Upper lobe of right lung (tissue), 1 donor: ENCODE measurements around the gene IQSEC1. TPM values are rescaled to one million over a fixed set of nuclear protein-coding genes. Genes with fewer than 3 reads are reported as not detected.

Source experiments
- ATAC-seq: fragments of 200-7000 bp; cut with Tn5 transposase; one replicate; pipeline ENCODE4 v1.9.1; 2020; ENCODE audit warnings: mild to moderate bottlenecking, moderate library complexity
- DNase-seq: peaks from one replicate; pipeline ENCODE4 v3.0.0-alpha.2; 2020
- H3K27ac ChIP-seq: fragments of 200-600 bp; one replicate; pipeline ENCODE4 v1.8.0; 2022
- H3K27me3 ChIP-seq: fragments of 200-600 bp; one replicate; pipeline ENCODE4 v1.8.0; 2022; ENCODE audit warnings: mild to moderate bottlenecking
- H3K36me3 ChIP-seq: fragments of 200-600 bp; one replicate; pipeline ENCODE4 v1.8.0; 2022
- H3K4me1 ChIP-seq: fragments of 200-600 bp; one replicate; pipeline ENCODE4 v1.8.0; 2022
- H3K4me3 ChIP-seq: fragments of 200-600 bp; one replicate; pipeline ENCODE4 v1.8.0; 2022; ENCODE audit warnings: mild to moderate bottlenecking
- H3K9me3 ChIP-seq: fragments of 200-600 bp; one replicate; pipeline ENCODE4 v1.8.0; 2022
- CTCF ChIP-seq: fragments of 200-600 bp; IDR thresholded peaks from one replicate; pipeline ENCODE4 v1.8.0; 2022; ENCODE audit warnings: antibody characterized with exemption
- intact Hi-C: fragments of 100-400 bp; cut with DNase I; formaldehyde crosslinking; loops from one replicate; pipeline ENCODE4 v1.11.0; 2022
- total RNA-seq: library from RNA; stranded (reverse); fragmentation: NEBNext Ultra II Directional; extraction: Animal tissue kit (Norgen Biotek cat#: 25700); gene quantifications from one replicate; pipeline ENCODE4 v1.2.1, GENCODE V29; 2021
- donor health status: DM: no; HTN: yes; CAD: no; lungs with severe emphysema.

IQSEC1 gene
- total RNA-seq, 1 donor from 2014 or later, result 61.6 TPM

DNA sequence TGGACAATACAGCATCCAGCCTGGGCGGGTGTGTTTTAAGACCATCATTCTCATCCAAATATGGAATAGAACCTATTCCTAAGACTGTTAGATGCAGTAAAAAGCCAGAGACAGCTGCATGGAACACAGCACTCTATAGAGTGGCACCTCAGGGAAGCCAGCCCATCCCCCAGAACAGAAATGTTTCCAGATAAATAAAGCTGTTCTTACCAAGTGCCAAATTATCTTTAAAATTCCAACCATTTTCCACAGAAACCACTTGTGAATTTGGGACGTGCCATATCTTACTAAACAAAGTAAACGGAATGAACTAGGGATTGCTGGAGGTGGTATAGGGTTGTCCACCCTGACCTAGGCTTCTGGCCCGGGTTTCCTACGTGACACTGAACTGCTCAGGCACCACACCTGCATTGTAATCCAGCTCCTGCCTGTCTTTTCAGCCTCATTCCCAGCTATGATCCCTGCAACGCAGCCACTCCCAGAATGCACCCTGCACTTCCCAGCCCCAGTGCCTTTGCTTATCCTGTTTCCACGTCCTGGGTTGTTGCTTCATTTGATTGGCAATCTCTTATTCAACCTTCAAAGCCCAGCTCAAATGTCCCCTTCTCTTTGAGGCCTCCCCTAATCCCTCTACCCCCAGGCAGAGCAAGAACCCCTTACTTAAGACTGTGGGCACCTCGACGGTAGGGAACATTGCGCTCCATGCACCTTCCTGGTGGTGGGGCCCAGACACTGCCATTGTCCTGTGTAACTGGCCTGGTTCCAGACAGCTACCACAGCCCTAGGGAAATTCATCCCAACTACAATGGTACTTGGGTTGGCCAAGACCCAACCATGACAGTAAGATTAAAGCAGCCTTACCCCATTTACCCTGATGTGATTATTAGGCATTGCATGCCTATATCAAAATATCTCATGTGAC, 100.2 kb downstream of the IQSEC1 start:
- Histone ChIP-seq H3K27ac (no peak overlapping the region), H3K4me3 (no peak overlapping the region), H3K36me3 (no peaks in the 10 kb centered on the region), H3K4me1 (peaks cover 7% of the 10 kb centered on the region), H3K27me3 (no peaks in the 10 kb centered on the region), H3K9me3 (no peaks in the 10 kb centered on the region)
- no peak for ATAC-seq
- TF ChIP-seq CTCF, result no peak
- no peak for DNase-seq
- intact Hi-C loops, result no loop called here

- H3K4me3 ChIP-seq, result no peak overlapping the region
- DNase-seq (no peak), ATAC-seq (no peak)
- intact Hi-C loops, result no loop called here
- peaks cover 10% of the 10 kb centered on the region for H3K4me1 ChIP-seq
- H3K36me3 ChIP-seq, result no peaks in the 10 kb centered on the region
- no peak overlapping the region for H3K27ac ChIP-seq
- no peak for TF ChIP-seq CTCF
- no peaks in the 10 kb centered on the region for H3K27me3 ChIP-seq
- H3K9me3 ChIP-seq, result no peaks in the 10 kb centered on the region
Measured at GRCh38 chr3:12972043-12972442, 101.2 kb downstream of the IQSEC1 start.

DNA sequence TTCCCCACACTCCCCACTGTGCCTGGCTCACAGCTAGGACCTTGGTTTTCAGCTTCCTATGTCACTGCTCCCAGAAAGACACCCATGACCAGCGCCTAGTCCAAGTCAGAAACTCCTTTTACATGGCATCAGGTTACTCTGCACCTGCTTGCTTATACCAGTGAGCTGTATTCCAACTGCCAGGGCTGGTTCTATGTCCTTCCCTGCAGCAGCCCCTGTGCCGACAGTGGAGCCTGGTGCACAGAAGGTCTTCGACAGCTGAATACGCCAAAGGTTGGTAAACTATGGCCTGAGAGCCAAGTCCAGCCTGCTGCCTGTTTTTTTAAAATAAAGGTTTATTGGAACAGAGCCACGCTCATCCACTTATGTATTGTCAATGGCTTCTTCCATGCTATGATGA, 102.5 kb downstream of the IQSEC1 start:
- Histone ChIP-seq H3K4me3 (no peak overlapping the region), H3K9me3 (no peaks in the 10 kb centered on the region), H3K4me1 (peaks cover 20% of the 10 kb centered on the region), H3K36me3 (no peaks in the 10 kb centered on the region), H3K27ac (no peak overlapping the region), H3K27me3 (no peaks in the 10 kb centered on the region)
- intact Hi-C loops, result no loop called here
- DNase-seq (no peak), ATAC-seq (no peak)
- TF ChIP-seq CTCF, result no peak

DNA sequence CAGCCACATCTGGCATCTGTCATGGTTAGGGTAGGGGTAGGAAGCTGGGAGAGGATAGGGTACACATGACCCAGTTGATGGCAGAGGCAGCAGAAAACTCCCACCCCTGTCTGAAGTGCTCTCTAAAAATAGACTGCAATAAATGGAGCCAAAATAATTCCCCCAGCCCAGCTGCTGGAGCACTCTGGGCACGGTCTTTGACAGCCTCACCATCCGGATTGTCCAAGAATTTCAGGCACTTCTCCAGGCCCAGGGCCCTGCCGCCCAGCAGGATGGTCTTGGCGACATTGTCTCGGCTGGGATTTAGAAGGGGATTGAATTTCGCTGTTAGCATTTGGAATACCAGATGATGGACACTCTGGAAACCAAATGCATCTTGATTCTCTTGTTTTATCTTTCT, 103.7 kb downstream of the IQSEC1 start:
- Histone ChIP-seq H3K36me3 (no peaks in the 10 kb centered on the region), H3K27me3 (no peaks in the 10 kb centered on the region), H3K4me3 (no peak overlapping the region), H3K9me3 (no peaks in the 10 kb centered on the region), H3K27ac (no peak overlapping the region), H3K4me1 (peaks cover 32% of the 10 kb centered on the region)
- ATAC-seq (no peak), DNase-seq (no peak)
- no peak for TF ChIP-seq CTCF
- intact Hi-C loops, result no loop called here

DNA sequence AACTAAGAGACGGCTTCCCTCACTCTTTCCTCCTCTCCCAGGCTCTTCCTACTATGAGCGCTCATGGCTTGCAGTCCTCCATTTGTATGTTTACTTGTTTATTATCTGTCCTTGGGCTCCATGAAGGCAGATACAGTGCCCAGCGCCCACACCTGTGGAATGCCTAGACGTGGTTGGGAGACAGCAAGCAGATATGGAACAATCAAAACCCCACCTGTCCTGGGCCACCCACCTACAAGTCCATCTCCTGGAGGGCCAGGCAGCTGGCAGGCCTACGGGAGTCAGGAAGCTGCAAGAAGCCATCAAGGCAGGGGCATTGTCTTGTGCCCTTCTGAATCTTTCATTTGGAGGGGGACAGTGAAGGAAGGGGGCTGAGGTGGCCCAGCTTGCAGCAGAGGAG, 104.7 kb downstream of the IQSEC1 start:
- Histone ChIP-seq H3K27me3 (no peaks in the 10 kb centered on the region), H3K27ac (no peak overlapping the region), H3K36me3 (no peaks in the 10 kb centered on the region), H3K4me1 (peaks cover 40% of the 10 kb centered on the region), H3K4me3 (no peak overlapping the region), H3K9me3 (no peaks in the 10 kb centered on the region)
- no peak for TF ChIP-seq CTCF
- ATAC-seq, result no peak
- intact Hi-C loops, result no loop called here
- DNase-seq, result no peak
